OCI-LY1 (cell line): ENCODE data around the gene JPH2.

Experiments used
- H2AFZ ChIP-seq: fragments of 200-600 bp; sonication (generic), shearing (Covaris generic); 2 replicates; pipeline ENCODE4 v1.6.0; 2014; ENCODE audit warnings: antibody characterized with exemption, mild to moderate bottlenecking, low read length
- H3F3A ChIP-seq: fragments of 200-600 bp; sonication (generic), shearing (Covaris generic); 2 replicates; pipeline ENCODE4 v1.6.0; 2014; ENCODE audit warnings: mild to moderate bottlenecking, antibody characterized with exemption, low read length, moderate library complexity; ENCODE audit not compliant: insufficient read depth
- H3K27ac ChIP-seq: fragments of 200-600 bp; sonication (generic); 2 replicates; pipeline ENCODE4 v1.5.1; 2014; ENCODE audit warnings: low read length, mixed run types, mild to moderate bottlenecking, low read depth; ENCODE audit not compliant: poor library complexity, severe bottlenecking
- H3K27me3 ChIP-seq: fragments of 200-600 bp; sonication (generic); 2 replicates; pipeline ENCODE4 v1.6.0; 2014; ENCODE audit warnings: antibody characterized with exemption, mild to moderate bottlenecking, low read length, moderate library complexity; ENCODE audit not compliant: insufficient read depth
- H3K36me3 ChIP-seq: fragments of 200-600 bp; sonication (generic); 2 replicates; pipeline ENCODE4 v1.6.1; 2014; ENCODE audit warnings: mild to moderate bottlenecking, antibody characterized with exemption, low read length, moderate library complexity, mixed read lengths; ENCODE audit not compliant: insufficient read depth
- H3K4me1 ChIP-seq: fragments of 200-600 bp; sonication (generic); 2 replicates; pipeline ENCODE4 v1.5.1; 2014; ENCODE audit warnings: mild to moderate bottlenecking, low read length, moderate library complexity; ENCODE audit not compliant: insufficient read depth, severe bottlenecking
- H3K4me2 ChIP-seq: fragments of 200-600 bp; sonication (generic), shearing (Covaris generic); 2 replicates; pipeline ENCODE4 v1.6.1; 2014; ENCODE audit warnings: low read length
- H3K4me3 ChIP-seq: fragments of 200-600 bp; sonication (generic); 2 replicates; pipeline ENCODE4 v1.5.1; 2014; ENCODE audit warnings: low read length, low read depth, mild to moderate bottlenecking, mixed read lengths; ENCODE audit not compliant: poor library complexity, severe bottlenecking
- H3K79me2 ChIP-seq: fragments of 200-600 bp; shearing (Covaris generic); 2 replicates; pipeline ENCODE4 v1.6.1; 2016; ENCODE audit warnings: mixed run types, low read length, mixed read lengths; ENCODE audit not compliant: insufficient read depth
- H3K9ac ChIP-seq: fragments of 200-600 bp; sonication (generic), shearing (Covaris generic); 2 replicates; pipeline ENCODE4 v1.6.1; 2014; ENCODE audit warnings: mild to moderate bottlenecking, low read length, mixed read lengths
- H3K9me2 ChIP-seq: fragments of 200-600 bp; sonication (generic), shearing (Covaris generic); 2 replicates; pipeline ENCODE4 v1.6.1; 2014; ENCODE audit warnings: low read depth, mild to moderate bottlenecking, low read length, mixed read lengths
- H3K9me3 ChIP-seq: fragments of 200-600 bp; shearing (Covaris generic); 2 replicates; pipeline ENCODE4 v1.6.1; 2014; ENCODE audit warnings: low read length, mixed read lengths
- H4K20me1 ChIP-seq: fragments of 200-600 bp; sonication (generic), shearing (Covaris generic); 2 replicates; pipeline ENCODE4 v1.6.0; 2016; ENCODE audit warnings: mild to moderate bottlenecking, low read length; ENCODE audit not compliant: insufficient read depth
- CTCF ChIP-seq: fragments of 200-600 bp; sonication (generic), shearing (Covaris generic); IDR thresholded peaks from 2 replicates; pipeline ENCODE4 v1.5.1; 2017; ENCODE audit warnings: mild to moderate bottlenecking, antibody characterized with exemption, low read length, moderate library complexity, mixed read lengths
- EZH2 ChIP-seq: fragments of 200-600 bp; sonication (generic), shearing (Covaris generic); IDR thresholded peaks from 2 replicates; pipeline ENCODE4 v1.8.0; 2017; ENCODE audit warnings: borderline replicate concordance, mixed run types, mild to moderate bottlenecking, antibody characterized with exemption, low read length, moderate library complexity, mixed read lengths

JPH2 gene

GRCh38 chr20:44186201-44186600 is 787 bp downstream of the JPH2 start:
- Histone ChIP-seq H3F3A (no peaks in the 10 kb centered on the region), H2AFZ (no peak overlapping the region), H3K36me3 (no peaks in the 10 kb centered on the region), H3K4me1 (peaks cover 5% of the 10 kb centered on the region), H3K4me2 (no peak overlapping the region), H4K20me1 (no peaks in the 10 kb centered on the region), H3K79me2 (no peaks in the 10 kb centered on the region), H3K9me2 (no peaks in the 10 kb centered on the region), H3K9me3 (no peaks in the 10 kb centered on the region), H3K9ac (no peak overlapping the region), H3K27ac (no peak overlapping the region), H3K27me3 (peaks cover 4% of the 10 kb centered on the region; the same call in 1 of the 2 replicates), H3K4me3 (no peak overlapping the region)
- TF ChIP-seq CTCF (no peak), EZH2 (no peak)

- no peak for TF ChIP-seq CTCF
- no peak for TF ChIP-seq EZH2
- H3K27me3 ChIP-seq: peaks cover 4% of the 10 kb centered on the region; the same call in 1 of the 2 replicates
- no peak overlapping the region for H3K27ac ChIP-seq
- H3F3A ChIP-seq: no peaks in the 10 kb centered on the region
- no peaks in the 10 kb centered on the region for H3K9me3 ChIP-seq
- no peak overlapping the region for H3K4me2 ChIP-seq
- no peak overlapping the region for H3K9ac ChIP-seq
- H3K9me2 ChIP-seq: no peaks in the 10 kb centered on the region
- H3K4me1 ChIP-seq: peaks cover 5% of the 10 kb centered on the region
- no peak overlapping the region for H3K4me3 ChIP-seq
- no peaks in the 10 kb centered on the region for H4K20me1 ChIP-seq
- H2AFZ ChIP-seq: no peak overlapping the region
- H3K79me2 ChIP-seq: no peaks in the 10 kb centered on the region
- no peaks in the 10 kb centered on the region for H3K36me3 ChIP-seq
Observed at GRCh38 chr20:44185574-44185973, 1.4 kb downstream of the JPH2 start.

- Histone ChIP-seq H3K4me3 (no peak overlapping the region), H4K20me1 (no peaks in the 10 kb centered on the region), H3K79me2 (no peaks in the 10 kb centered on the region), H3K9me2 (no peaks in the 10 kb centered on the region), H2AFZ (no peak overlapping the region), H3K36me3 (no peaks in the 10 kb centered on the region), H3K27ac (no peak overlapping the region), H3F3A (no peaks in the 10 kb centered on the region), H3K9ac (no peak overlapping the region), H3K4me1 (peaks cover 5% of the 10 kb centered on the region), H3K9me3 (no peaks in the 10 kb centered on the region), H3K4me2 (no peak overlapping the region), H3K27me3 (peaks cover 4% of the 10 kb centered on the region; the same call in 1 of the 2 replicates)
- no peak for TF ChIP-seq CTCF
- TF ChIP-seq EZH2: no peak
Observed at GRCh38 chr20:44183282-44183681, 3.7 kb downstream of the JPH2 start.
